Neural progenitor cell (in vitro differentiated cells): ENCODE measurements around the gene ARHGEF40.

Source experiments
- CTCF ChIP-seq: fragments of 200-600 bp; sonication (generic); IDR thresholded peaks from 2 replicates; pipeline ENCODE4 v1.5.1; 2017; ENCODE audit warnings: antibody characterized with exemption, mild to moderate bottlenecking
- EZH2 ChIP-seq: fragments of 200-600 bp; sonication (generic); IDR thresholded peaks from 2 replicates; pipeline ENCODE4 v1.6.1; 2017; ENCODE audit warnings: antibody characterized with exemption, mild to moderate bottlenecking, moderate library complexity
- EZH2phosphoT487 ChIP-seq: fragments of 200-600 bp; sonication (generic); IDR thresholded peaks from 2 replicates; pipeline ENCODE4 v1.6.1; 2017; ENCODE audit warnings: antibody characterized with exemption

GRCh38 chr14:21121122-21121521 lies 51.0 kb downstream of the ARHGEF40 start:
- TF ChIP-seq CTCF (no peak), EZH2phosphoT487 (no peak), EZH2 (no peak)
